HG02678 (cell line): ENCODE data around the gene IQCC.

Experiments used
- ATAC-seq: cut with Tn5 transposase; IDR thresholded peaks from one replicate; pipeline ENCODE4 v1.9.1; 2021; ENCODE audit warnings: mild to moderate bottlenecking, moderate library complexity; ENCODE audit not compliant: unreplicated experiment

The IQCC gene

GRCh38 chr1:32221980-32222755, 16.7 kb downstream of the IQCC start, which contains the start of the genes EIF3I and TMEM234:
Gene EIF3I (plus strand): TSS chr1:32222407. CDS start chr1:32222442, 35 bp downstream.
Gene TMEM234 (minus strand): TSS chr1:32222353. CDS start chr1:32222322, 31 bp downstream.
- ATAC-seq = peak; percentile 96

- ATAC-seq = no peak
Observed at GRCh38 chr1:32223683-32224082, 18.2 kb downstream of the IQCC start.

DNA sequence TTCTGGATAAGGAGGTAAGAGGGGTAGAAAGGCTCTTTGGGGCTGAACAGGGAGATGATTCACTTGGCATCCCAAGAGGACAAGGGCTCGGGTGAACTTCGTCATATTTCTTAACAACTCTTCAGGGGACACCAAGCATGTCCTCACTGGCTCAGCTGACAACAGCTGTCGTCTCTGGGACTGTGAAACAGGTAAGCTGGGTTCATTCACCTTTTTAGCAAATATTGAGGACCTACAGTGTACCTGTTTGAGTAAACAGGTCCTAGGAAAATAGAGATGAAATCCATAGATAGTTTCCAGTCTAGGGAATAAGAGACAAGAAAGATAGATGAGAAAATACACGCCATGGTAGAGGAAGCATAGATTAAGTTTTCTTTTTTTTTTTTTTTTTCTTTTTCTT, 18.8 kb downstream of the IQCC start:
- no peak for ATAC-seq

GRCh38 chr1:32228771-32229170, 23.3 kb downstream of the IQCC start:
- ATAC-seq = no peak

GRCh38 chr1:32231843-32232432, 26.5 kb downstream of the IQCC start:
- ATAC-seq = no peak

- no peak for ATAC-seq
Observed at GRCh38 chr1:32232558-32233304, 27.3 kb downstream of the IQCC start.

DNA sequence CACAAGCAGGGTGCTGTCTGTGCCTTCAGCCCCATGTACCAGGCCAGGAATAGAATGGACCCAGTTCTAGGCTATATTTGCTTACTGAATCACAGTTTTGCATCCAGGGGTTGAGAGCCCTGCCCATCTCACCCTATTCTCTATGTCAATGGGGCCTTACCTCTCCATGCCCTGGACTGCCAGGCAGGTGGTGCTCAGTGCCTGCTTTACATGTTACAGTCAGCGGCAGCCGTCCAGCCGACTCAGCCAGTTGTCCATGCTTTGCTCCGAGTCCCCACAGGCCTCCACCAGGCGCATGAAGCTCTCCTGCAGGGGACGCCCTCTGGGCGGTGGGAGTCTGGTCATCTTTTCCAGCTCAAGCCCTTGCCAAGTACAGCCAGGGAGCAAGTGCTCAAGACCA, 29.3 kb downstream of the IQCC start:
- no peak for ATAC-seq

DNA sequence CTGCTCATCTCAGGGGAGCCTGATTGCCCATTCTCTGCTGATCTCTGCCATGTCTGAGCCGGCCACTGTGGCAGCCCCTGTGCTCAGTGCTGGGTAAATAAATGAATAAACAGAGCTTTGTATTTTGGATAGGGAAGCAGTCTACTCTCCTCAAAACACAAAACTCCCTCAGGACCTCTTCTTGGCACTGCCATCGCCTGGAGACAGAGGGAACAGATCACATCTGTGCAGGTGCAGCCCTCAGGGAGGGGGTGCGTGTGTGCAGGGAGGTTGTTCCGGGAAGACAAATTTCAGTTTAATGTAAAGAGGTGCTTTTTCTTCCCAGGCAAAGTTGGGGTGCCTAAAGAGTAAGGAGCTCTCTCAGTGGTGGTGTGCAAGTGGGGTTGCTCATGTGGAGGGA, 33.9 kb downstream of the IQCC start:
- no peak for ATAC-seq

- ATAC-seq = no peak
Observed at GRCh38 chr1:32239790-32240139, 34.3 kb downstream of the IQCC start.

DNA sequence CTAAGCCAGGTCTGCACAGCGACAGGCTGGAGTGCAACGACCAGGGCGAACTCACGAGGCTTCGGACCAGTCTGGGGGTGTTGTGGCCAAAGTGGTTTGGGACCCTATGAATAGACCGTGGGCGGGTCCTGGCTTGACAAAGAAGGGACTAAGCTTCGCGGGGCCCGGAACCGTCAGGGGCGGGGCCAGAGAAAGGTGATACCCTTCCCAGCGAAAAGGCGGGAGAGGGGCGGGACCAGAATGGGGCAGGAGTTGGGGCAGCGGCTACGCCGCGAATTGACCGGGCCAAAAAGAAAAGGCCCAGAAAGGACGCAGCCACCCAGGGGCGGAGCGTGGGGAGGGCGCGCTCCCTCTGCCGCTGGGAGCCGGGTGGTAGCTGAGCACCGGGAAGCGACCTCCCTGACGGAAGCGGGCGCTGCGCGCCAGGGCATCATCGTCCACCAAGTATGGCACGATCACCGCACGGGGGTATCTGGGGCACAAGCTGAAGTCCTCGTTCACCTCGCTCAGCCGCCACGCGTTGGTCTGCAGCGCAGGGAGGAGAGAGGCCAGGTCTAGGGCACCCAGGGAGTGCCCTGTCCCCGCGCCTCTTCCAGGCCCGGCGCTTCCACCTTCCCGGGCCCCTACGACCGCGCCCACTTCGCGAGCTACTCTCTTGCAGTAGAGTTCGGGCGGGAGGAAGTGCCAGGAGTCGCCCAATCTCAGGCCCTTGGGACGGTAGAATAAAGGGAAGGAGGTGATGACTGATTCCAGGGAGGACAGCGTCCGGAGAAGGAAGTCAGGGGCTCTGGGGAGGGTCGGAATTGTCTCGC, 34.9 kb downstream of the IQCC start:
- peak; percentile 34 for ATAC-seq

GRCh38 chr1:32241001-32241763, 35.7 kb downstream of the IQCC start:
- peak; percentile 49 for ATAC-seq

DNA sequence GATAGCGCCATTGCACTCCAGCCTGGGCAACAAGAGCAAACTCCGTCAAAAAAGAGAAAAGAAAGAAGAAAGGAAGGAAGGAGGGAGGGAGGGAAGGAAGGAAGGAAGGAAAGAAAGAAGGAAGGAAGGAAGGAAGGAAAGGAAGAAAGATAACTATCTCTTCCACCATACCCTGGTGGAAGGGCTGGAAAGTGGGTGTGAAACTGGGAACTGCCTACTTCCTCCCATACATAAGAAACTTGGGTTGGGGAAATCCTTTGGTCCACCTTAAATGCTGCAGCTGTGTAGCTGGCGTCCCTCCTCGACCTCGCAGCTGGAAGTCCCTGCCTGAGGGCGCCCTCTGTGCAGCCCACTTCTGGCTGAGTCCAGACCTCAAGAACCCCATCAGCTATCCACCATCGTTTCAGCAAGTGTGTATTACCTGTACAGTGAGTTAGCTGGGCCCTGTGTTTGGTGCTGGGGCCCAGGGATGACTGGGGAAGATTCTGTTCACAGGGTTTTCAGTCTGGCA, 36.9 kb downstream of the IQCC start:
- no peak for ATAC-seq

DNA sequence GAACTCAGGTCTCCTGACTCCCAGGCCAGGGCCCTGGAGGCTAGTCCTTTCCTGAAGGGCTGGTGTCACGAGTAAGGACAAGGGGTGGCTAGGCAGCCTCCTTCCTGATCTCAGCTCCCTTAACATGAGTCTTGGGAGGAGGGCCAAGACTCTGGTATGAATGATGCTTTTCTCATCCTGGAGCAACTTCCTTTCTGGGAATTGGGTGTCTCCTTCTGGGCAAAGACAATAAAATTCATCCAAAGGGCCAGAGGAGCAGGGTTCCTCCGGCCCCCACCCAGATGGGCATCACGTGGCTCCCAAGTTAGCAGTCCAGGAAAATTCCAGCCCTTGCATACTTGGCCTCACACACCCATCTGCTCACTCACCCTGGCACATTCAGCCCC, 41.4 kb downstream of the IQCC start, which contains the start of gene FAM167B:
FAM167B (plus strand) TSS at position 335 of the 386 bp plus-strand sequence. CDS start 200 bp downstream, outside the sequence.
- ATAC-seq = no peak

DNA sequence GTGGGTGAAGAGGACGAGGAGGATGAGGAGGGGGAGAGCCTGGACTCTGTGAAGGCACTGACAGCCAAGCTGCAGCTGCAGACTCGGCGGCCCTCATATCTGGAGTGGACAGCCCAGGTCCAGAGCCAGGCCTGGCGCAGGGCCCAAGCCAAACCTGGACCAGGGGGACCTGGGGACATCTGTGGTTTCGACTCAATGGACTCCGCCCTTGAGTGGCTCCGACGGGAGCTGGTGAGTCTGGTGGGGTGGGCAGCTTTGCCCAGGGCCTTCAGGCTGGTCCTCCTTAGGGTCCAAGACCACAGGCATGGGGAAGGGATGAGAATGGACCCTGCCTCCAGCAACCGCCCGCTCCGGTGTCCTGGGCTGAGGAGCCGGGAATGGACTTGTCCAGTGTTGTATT, 42.0 kb downstream of the IQCC start:
- no peak for ATAC-seq

GRCh38 chr1:32247983-32248889, 42.8 kb downstream of the IQCC start:
- no peak for ATAC-seq

GRCh38 chr1:32249831-32250525, 44.5 kb downstream of the IQCC start:
- peak; percentile 62 for ATAC-seq

- peak; percentile 35 for ATAC-seq
Observed at GRCh38 chr1:32250893-32251716, 45.6 kb downstream of the IQCC start, which contains the start of gene LCK. Gene LCK (plus strand): TSS chr1:32251265. CDS start chr1:32274330, 23,065 bp downstream.
